ENCODE results near the gene KCNJ1. TPM values are rescaled to one million over a fixed set of nuclear protein-coding genes. Genes with fewer than 3 reads are reported as not detected.

Gene KCNJ1
- total and polyA plus RNA-seq, 8 donors = 0.09 to 0.83 (median 0.38) TPM; not detected in 2

- H3K9me3 ChIP-seq = no peaks in the 10 kb centered on the region
- H3K27me3 ChIP-seq = no peaks in the 10 kb centered on the region
- no peak for TF ChIP-seq CTCF (IDR thresholded peaks at IDR 0.05)
- no peaks in the 10 kb centered on the region for H3K36me3 ChIP-seq
- ATAC-seq (no peak), DNase-seq (no peak)
- no peak overlapping the region for H3K27ac ChIP-seq
- H3K4me1 ChIP-seq = no peaks in the 10 kb centered on the region
- no peak overlapping the region for H3K4me3 ChIP-seq
- intact Hi-C loops (cut with DNase I) = no loop called here
Measured at GRCh38 chr11:128853559-128853958, 13.5 kb downstream of the KCNJ1 start.

- H3K27ac ChIP-seq = no peak overlapping the region
- no peak for TF ChIP-seq CTCF (IDR thresholded peaks at IDR 0.05)
- H3K36me3 ChIP-seq = no peaks in the 10 kb centered on the region
- H3K9me3 ChIP-seq = no peaks in the 10 kb centered on the region
- no peaks in the 10 kb centered on the region for H3K4me1 ChIP-seq
- intact Hi-C loops (cut with DNase I) = no loop called here
- peak in 1 of 4 donors; percentile 42 for DNase-seq
- H3K4me3 ChIP-seq = no peak overlapping the region
- no peaks in the 10 kb centered on the region for H3K27me3 ChIP-seq
- ATAC-seq = peak; percentile 80
Measured at GRCh38 chr11:128852327-128853023, 14.6 kb downstream of the KCNJ1 start.

GRCh38 chr11:128848815-128849455 is 18.2 kb downstream of the KCNJ1 start:
- intact Hi-C loops (cut with DNase I) = no loop called here
- ATAC-seq = peak; percentile 51

GRCh38 chr11:128846985-128847384 is 20.1 kb downstream of the KCNJ1 start:
- DNase-seq (no peak), ATAC-seq (no peak)
- peaks cover 0 to under 1% of the 10 kb centered on the region in 2 donors for H3K4me1 ChIP-seq
- H3K9me3 ChIP-seq = no peaks in the 10 kb centered on the region
- no peak overlapping the region for H3K27ac ChIP-seq
- TF ChIP-seq CTCF (IDR thresholded peaks at IDR 0.05) = no peak
- H3K4me3 ChIP-seq = no peak overlapping the region
- H3K27me3 ChIP-seq = no peaks in the 10 kb centered on the region
- no peaks in the 10 kb centered on the region for H3K36me3 ChIP-seq
- intact Hi-C loops (cut with DNase I) = no loop called here

More at GRCh38 chr11:128848815-128849455, 18.2 kb downstream of the KCNJ1 start:
- peak; percentile 49 to 75 for TF ChIP-seq CTCF (IDR thresholded peaks at IDR 0.05)
- Histone ChIP-seq H3K27ac (no peak overlapping the region), H3K4me1 (no peaks in the 10 kb centered on the region), H3K36me3 (no peaks in the 10 kb centered on the region), H3K27me3 (no peaks in the 10 kb centered on the region), H3K9me3 (no peaks in the 10 kb centered on the region), H3K4me3 (no peak overlapping the region)
- DNase-seq = peak in 2 of 4 donors; percentile 35 to 87

GRCh38 chr11:128845334-128845780 is 21.7 kb downstream of the KCNJ1 start:
- peaks cover 0 to 4% of the 10 kb centered on the region in 2 donors for H3K4me1 ChIP-seq
- H3K27me3 ChIP-seq = no peaks in the 10 kb centered on the region
- no peaks in the 10 kb centered on the region for H3K9me3 ChIP-seq
- intact Hi-C loops (cut with DNase I) = no loop called here
- no peak overlapping the region for H3K27ac ChIP-seq
- no peak overlapping the region for H3K4me3 ChIP-seq
- no peak for TF ChIP-seq CTCF (IDR thresholded peaks at IDR 0.05)
- ATAC-seq (no peak), DNase-seq (no peak)
- H3K36me3 ChIP-seq = no peaks in the 10 kb centered on the region

All from left lung (tissue), 10 donors.